Measurements from ENCODE around the gene DIAPH1. TPM values are rescaled to one million over a fixed set of nuclear protein-coding genes. Genes with fewer than 3 reads are reported as not detected.

Gene DIAPH1
- total RNA-seq, 4 donors from 2014 or later = 27.7 to 69.4 (median 30.2) TPM

DNA sequence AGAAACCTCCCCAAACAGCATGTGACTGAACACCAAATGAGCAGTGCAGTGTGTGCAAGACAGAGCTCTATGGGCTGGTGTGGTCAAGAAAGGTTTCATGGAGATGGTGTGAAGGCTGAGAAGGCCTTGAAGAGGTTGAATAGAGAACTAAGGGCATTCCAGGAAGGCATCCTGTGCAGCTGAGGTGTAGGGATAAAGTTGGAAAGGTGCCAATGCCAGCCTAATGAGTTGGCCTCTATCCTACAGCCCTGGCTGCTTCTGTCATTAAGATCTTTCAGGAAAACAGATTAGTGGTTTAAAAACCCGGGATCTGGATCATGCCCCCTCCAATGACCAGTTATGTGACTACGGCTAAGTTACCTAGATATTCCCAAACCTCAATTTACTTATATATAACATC, 13.8 kb upstream of the DIAPH1 start:
- Histone ChIP-seq H3K36me3 (no peaks in the 10 kb centered on the region), H3K4me1 (peaks cover 6 to 10% of the 10 kb centered on the region in 2 donors), H3K27ac (no peak overlapping the region), H3K9me3 (no peaks in the 10 kb centered on the region), H3K27me3 (no peaks in the 10 kb centered on the region), H3K4me3 (no peak overlapping the region)
- no peak for DNase-seq
- no peak for TF ChIP-seq CTCF (IDR thresholded peaks at IDR 0.05)
- no peak for TF ChIP-seq POLR2A (IDR thresholded peaks at IDR 0.05)
- intact Hi-C loops (cut with DNase I; ENCODE audit: low total_unique reads) = no loop called here

GRCh38 chr5:141630570-141631140, 11.9 kb upstream of the DIAPH1 start:
- no peak for TF ChIP-seq CTCF (IDR thresholded peaks at IDR 0.05)
- TF ChIP-seq POLR2A (IDR thresholded peaks at IDR 0.05) = no peak
- intact Hi-C loops (cut with DNase I; ENCODE audit: low total_unique reads) = no loop called here

GRCh38 chr5:141628175-141628788, 9.5 kb upstream of the DIAPH1 start:
- Histone ChIP-seq H3K36me3 (no peaks in the 10 kb centered on the region), H3K4me1 (no peaks in the 10 kb centered on the region), H3K4me3 (no peak overlapping the region), H3K27ac (no peak overlapping the region), H3K9me3 (no peaks in the 10 kb centered on the region), H3K27me3 (no peaks in the 10 kb centered on the region)
- TF ChIP-seq CTCF (IDR thresholded peaks at IDR 0.05) (no peak), POLR2A (IDR thresholded peaks at IDR 0.05) (no peak)
- DNase-seq = no peak
- intact Hi-C loops (cut with DNase I; ENCODE audit: low total_unique reads) = no loop called here

More at GRCh38 chr5:141630570-141631140, 11.9 kb upstream of the DIAPH1 start:
- peaks cover 2 to 6% of the 10 kb centered on the region in 2 donors for H3K4me1 ChIP-seq
- no peaks in the 10 kb centered on the region for H3K9me3 ChIP-seq
- H3K4me3 ChIP-seq = no peak overlapping the region
- H3K27me3 ChIP-seq = no peaks in the 10 kb centered on the region
- no peak for DNase-seq
- no peak overlapping the region for H3K27ac ChIP-seq
- no peaks in the 10 kb centered on the region for H3K36me3 ChIP-seq

- Histone ChIP-seq H3K36me3 (no peaks in the 10 kb centered on the region), H3K4me1 (no peaks in the 10 kb centered on the region), H3K27ac (no peak overlapping the region), H3K4me3 (no peak overlapping the region), H3K9me3 (no peaks in the 10 kb centered on the region), H3K27me3 (no peaks in the 10 kb centered on the region)
- TF ChIP-seq CTCF (IDR thresholded peaks at IDR 0.05) = no peak
- no peak for TF ChIP-seq POLR2A (IDR thresholded peaks at IDR 0.05)
- no peak for DNase-seq
- intact Hi-C loops (cut with DNase I; ENCODE audit: low total_unique reads) = no loop called here
These were observed 4.8 kb upstream of the DIAPH1 start for GRCh38 chr5:141623611-141624010.

DNA sequence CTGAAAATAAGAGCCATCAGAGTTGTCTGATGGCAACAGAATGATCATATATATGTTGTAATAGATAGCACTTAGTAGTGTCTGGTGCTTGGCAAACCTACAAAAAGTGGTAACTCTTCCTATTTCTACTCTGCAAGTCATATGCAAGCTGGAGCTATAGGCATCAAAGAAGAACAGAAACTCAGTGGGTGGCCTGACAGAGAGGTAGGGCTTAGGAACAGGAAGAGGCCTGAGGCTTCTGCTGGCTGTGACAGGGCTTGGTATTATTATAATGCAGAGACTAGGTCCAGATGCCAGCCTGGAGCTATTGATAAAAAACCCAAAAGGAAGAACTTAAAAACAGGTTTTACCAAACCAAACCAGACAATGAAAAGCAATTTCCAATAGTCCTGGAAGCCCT, 4.4 kb upstream of the DIAPH1 start:
- Histone ChIP-seq H3K9me3 (no peaks in the 10 kb centered on the region), H3K36me3 (no peaks in the 10 kb centered on the region), H3K27ac (no peak overlapping the region), H3K4me1 (no peaks in the 10 kb centered on the region), H3K4me3 (no peak overlapping the region), H3K27me3 (no peaks in the 10 kb centered on the region)
- no peak for TF ChIP-seq CTCF (IDR thresholded peaks at IDR 0.05)
- no peak for TF ChIP-seq POLR2A (IDR thresholded peaks at IDR 0.05)
- intact Hi-C loops (cut with DNase I; ENCODE audit: low total_unique reads) = no loop called here
- no peak for DNase-seq
